ENCODE results near the gene SPPL2C. TPM values are rescaled to one million over a fixed set of nuclear protein-coding genes. Genes with fewer than 3 reads are reported as not detected.
A peak's percentile ranks its signal among the peaks of the same experiment; 100 is the strongest.

The SPPL2C gene
- total RNA-seq, 2 donors from 2014 or later, result not detected

- Mint-ChIP-seq H3K4me3 (no peak overlapping the region), H3K36me3 (ENCODE audit: low read depth) (no peaks in the 10 kb centered on the region), H3K4me1 (no peaks in the 10 kb centered on the region), H3K27me3 (no peaks in the 10 kb centered on the region), H3K27ac (no peak overlapping the region)
- H3K9me3 ChIP-seq (ENCODE audit: control insufficient read depth, low read length, poor library complexity, severe bottlenecking), result no peaks in the 10 kb centered on the region
- no peak for DNase-seq
- no peak for ATAC-seq
These were observed 42.2 kb downstream of the SPPL2C start for GRCh38 chr17:45886852-45887251.

- H3K27ac Mint-ChIP-seq, result no peak overlapping the region
- DNase-seq, result no peak
- no peaks in the 10 kb centered on the region for H3K27me3 Mint-ChIP-seq
- ATAC-seq, result no peak
- H3K36me3 Mint-ChIP-seq (ENCODE audit: low read depth), result no peaks in the 10 kb centered on the region
- H3K9me3 ChIP-seq (ENCODE audit: control insufficient read depth, low read length, poor library complexity, severe bottlenecking), result no peaks in the 10 kb centered on the region
- no peak overlapping the region for H3K4me3 Mint-ChIP-seq
- no peaks in the 10 kb centered on the region for H3K4me1 Mint-ChIP-seq
These were observed 43.7 kb downstream of the SPPL2C start for GRCh38 chr17:45888392-45888791.

GRCh38 chr17:45889579-45889978 is 44.9 kb downstream of the SPPL2C start:
- no peak overlapping the region for H3K27ac Mint-ChIP-seq
- no peak for ATAC-seq
- no peaks in the 10 kb centered on the region for H3K27me3 Mint-ChIP-seq
- DNase-seq, result no peak
- H3K4me3 Mint-ChIP-seq, result no peak overlapping the region
- H3K9me3 ChIP-seq (ENCODE audit: control insufficient read depth, low read length, poor library complexity, severe bottlenecking), result no peaks in the 10 kb centered on the region
- no peaks in the 10 kb centered on the region for H3K4me1 Mint-ChIP-seq
- H3K36me3 Mint-ChIP-seq (ENCODE audit: low read depth), result no peaks in the 10 kb centered on the region

GRCh38 chr17:45893725-45894021 is 49.0 kb downstream of the SPPL2C start:
- ATAC-seq, result no peak
- H3K27me3 Mint-ChIP-seq, result peaks cover 14% of the 10 kb centered on the region
- peaks cover 13% of the 10 kb centered on the region for H3K4me1 Mint-ChIP-seq
- no peaks in the 10 kb centered on the region for H3K36me3 Mint-ChIP-seq (ENCODE audit: low read depth)
- peak overlapping the region; percentile 88 for H3K4me3 Mint-ChIP-seq
- peak overlapping the region; percentile 80 for H3K27ac Mint-ChIP-seq
- DNase-seq, result no peak
- H3K9me3 ChIP-seq (ENCODE audit: control insufficient read depth, low read length, poor library complexity, severe bottlenecking), result no peaks in the 10 kb centered on the region

GRCh38 chr17:45894022-45894784 is 49.5 kb downstream of the SPPL2C start, which contains the start of gene MAPT:
MAPT (plus strand) TSS chr17:45894554; CDS start chr17:45962338, 67,784 bp downstream.
- ATAC-seq (peak; percentile 90), DNase-seq (peak; percentile 72 to 79 (median 77))
- no peaks in the 10 kb centered on the region for H3K36me3 Mint-ChIP-seq (ENCODE audit: low read depth)
- peaks cover 13% of the 10 kb centered on the region for H3K4me1 Mint-ChIP-seq
- peak within 1 kb of the TSS; percentile 88 for H3K4me3 Mint-ChIP-seq
- no peaks in the 10 kb centered on the region for H3K9me3 ChIP-seq (ENCODE audit: control insufficient read depth, low read length, poor library complexity, severe bottlenecking)
- H3K27ac Mint-ChIP-seq, result peak within 1 kb of the TSS; percentile 80
- H3K27me3 Mint-ChIP-seq, result peaks cover 19% of the 10 kb centered on the region

GRCh38 chr17:45895304-45895968 is 50.8 kb downstream of the SPPL2C start:
- no peak overlapping the region for H3K27ac Mint-ChIP-seq
- H3K36me3 Mint-ChIP-seq (ENCODE audit: low read depth), result no peaks in the 10 kb centered on the region
- peak in 1 of 3 donors; percentile 22 for DNase-seq
- peak; percentile 39 for ATAC-seq
- H3K9me3 ChIP-seq (ENCODE audit: control insufficient read depth, low read length, poor library complexity, severe bottlenecking), result no peaks in the 10 kb centered on the region
- H3K4me1 Mint-ChIP-seq, result peaks cover 13% of the 10 kb centered on the region
- peak overlapping the region; percentile 88 for H3K4me3 Mint-ChIP-seq
- peaks cover 31% of the 10 kb centered on the region for H3K27me3 Mint-ChIP-seq

GRCh38 chr17:45895969-45896785 is 51.5 kb downstream of the SPPL2C start:
- Mint-ChIP-seq H3K36me3 (ENCODE audit: low read depth) (no peaks in the 10 kb centered on the region), H3K4me3 (peak overlapping the region; percentile 88), H3K27me3 (peaks cover 35% of the 10 kb centered on the region), H3K27ac (no peak overlapping the region), H3K4me1 (peaks cover 13% of the 10 kb centered on the region)
- DNase-seq (no peak), ATAC-seq (no peak)
- no peaks in the 10 kb centered on the region for H3K9me3 ChIP-seq (ENCODE audit: control insufficient read depth, low read length, poor library complexity, severe bottlenecking)

Other genes starting within 250 kb of the SPPL2C start
- not detected for gene CRHR1, start 60.6 kb upstream of the SPPL2C start, total RNA-seq
- gene MAPT, start 49.7 kb downstream of the SPPL2C start, total RNA-seq, result 1 to 10 TPM; 1.2 to 2.3 TPM
- gene STH, start 154.4 kb downstream of the SPPL2C start, total RNA-seq, result not detected

Data from T-helper 17 cell (primary cell).